ENCODE data around the gene IRF2. TPM values are rescaled to one million over a fixed set of nuclear protein-coding genes. Genes with fewer than 3 reads are reported as not detected.
A peak's percentile ranks its signal among the peaks of the same experiment; 100 is the strongest.

The IRF2 gene
- total RNA-seq, 4 donors from 2014 or later: 16.9 to 53.1 (median 28.9) TPM

GRCh38 chr4:184392748-184393559, 81.4 kb downstream of the IRF2 start:
- ATAC-seq (ENCODE audit: low FRiP score) (peak; percentile 71), DNase-seq (ENCODE audit: low spot score) (no peak)
- no peak for TF ChIP-seq CTCF (IDR thresholded peaks at IDR 0.05)

GRCh38 chr4:184392316-184392715, 82.0 kb downstream of the IRF2 start:
- no peak for DNase-seq (ENCODE audit: low spot score)
- ATAC-seq (ENCODE audit: low FRiP score): peak; percentile 5
- TF ChIP-seq CTCF (IDR thresholded peaks at IDR 0.05): no peak

- no peak for ATAC-seq (ENCODE audit: low FRiP score)
- no peak for DNase-seq (ENCODE audit: low spot score)
- no peak for TF ChIP-seq CTCF (IDR thresholded peaks at IDR 0.05)
These were observed 84.1 kb downstream of the IRF2 start for GRCh38 chr4:184389978-184390900.

- no peak for DNase-seq (ENCODE audit: low spot score)
- ATAC-seq (ENCODE audit: low FRiP score): no peak
These were observed 86.2 kb downstream of the IRF2 start for GRCh38 chr4:184388106-184388505.

DNA sequence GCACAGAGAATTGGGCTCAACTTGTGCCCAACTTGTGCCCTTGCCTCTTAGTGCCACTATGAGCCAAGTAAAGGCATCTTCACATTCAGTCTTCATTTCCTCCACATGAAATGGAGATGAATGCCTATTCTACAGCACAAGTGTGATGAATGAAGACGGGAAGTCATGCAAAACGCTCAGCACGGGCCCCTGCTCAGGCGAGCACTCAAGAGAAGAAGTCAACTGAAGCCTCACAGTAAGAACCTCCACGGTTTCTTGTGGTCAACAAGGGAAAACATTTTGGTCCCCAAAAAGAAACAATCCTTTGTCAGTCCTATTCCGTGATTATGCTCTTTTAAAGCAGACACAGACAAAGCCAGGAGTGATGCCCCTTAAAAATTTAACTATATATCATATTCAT, 87.0 kb downstream of the IRF2 start:
- ATAC-seq (ENCODE audit: low FRiP score): no peak

More at GRCh38 chr4:184388106-184388505, 86.2 kb downstream of the IRF2 start:
- TF ChIP-seq CTCF (IDR thresholded peaks at IDR 0.05): no peak

GRCh38 chr4:184386271-184386781, 88.0 kb downstream of the IRF2 start:
- TF ChIP-seq CTCF (IDR thresholded peaks at IDR 0.05): no peak
- ATAC-seq (ENCODE audit: low FRiP score) (no peak), DNase-seq (ENCODE audit: low spot score) (no peak)

More for the DNA sequence above, 87.0 kb downstream of the IRF2 start:
- DNase-seq (ENCODE audit: low spot score): no peak
- TF ChIP-seq CTCF (IDR thresholded peaks at IDR 0.05): no peak

Data from omental fat pad (tissue), 4 donors.